Natural killer cell treated with Interleukin-12 subunit alpha and Interleukin-12 subunit beta and Interleukin-15 and Interleukin-18, amount 100 ng/mL, for 72 hours (primary cell): ENCODE data around the gene TMEM38B. TPM values are rescaled to one million over a fixed set of nuclear protein-coding genes. Genes with fewer than 3 reads are reported as not detected.
A peak's percentile ranks its signal among the peaks of the same experiment; 100 is the strongest.
"Not testable (repeated sequence)": the region's sequence is repeated elsewhere in the genome, so short reads cannot be mapped to it uniquely, and the experiment has no call there.

Experiments
- ATAC-seq, 2 donors: fragments of 150-1000 bp; cut with Tn5 transposase in 1 of 2; sonication (Bioruptor Pico), chemical (Tn5 transposase) in 1 of 2; 2 replicates each; pipeline ENCODE4 v1.10.0; 2021
- DNase-seq: peaks from one replicate; pipeline ENCODE4 v3.0.0; 2022; ENCODE audit warnings: low spot score
- H3K27ac Mint-ChIP-seq, 2 donors: 1 replicate in 1 of 2; 2 replicates in 1 of 2; pipeline ENCODE4 v1.8.0; 2022; ENCODE audit warnings: mixed read lengths in 2 of 2, mild to moderate bottlenecking in 1 of 2, moderate library complexity in 1 of 2
- H3K27me3 Mint-ChIP-seq, 2 donors: 1 replicate in 1 of 2; 2 replicates in 1 of 2; pipeline ENCODE4 v1.8.0; 2022; ENCODE audit warnings: mixed read lengths in 2 of 2
- H3K36me3 Mint-ChIP-seq: one replicate; pipeline ENCODE4 v1.8.0; 2022; ENCODE audit warnings: mixed read lengths
- H3K4me1 Mint-ChIP-seq, 2 donors: 1 replicate in 1 of 2; 2 replicates in 1 of 2; pipeline ENCODE4 v1.8.0; 2022; ENCODE audit warnings: low read depth in 2 of 2, mixed read lengths in 2 of 2, mild to moderate bottlenecking in 1 of 2
- H3K4me3 Mint-ChIP-seq: one replicate; pipeline ENCODE4 v1.8.0; 2022; ENCODE audit warnings: mixed read lengths
- H3K9me3 Mint-ChIP-seq: 2 replicates; pipeline ENCODE4 v1.8.0; 2022; ENCODE audit warnings: mixed read lengths
- total RNA-seq, 2 donors: library from RNA; stranded (reverse); gene quantifications; one replicate each; pipeline ENCODE4 v1.2.3, GENCODE V29; 2022

The TMEM38B gene
- total RNA-seq, 2 donors from 2014 or later = 13.7 TPM

GRCh38 chr9:105714020-105714331, 19.6 kb downstream of the TMEM38B start:
- ATAC-seq (peak; percentile 20 to 45), DNase-seq (no peak)
- Mint-ChIP-seq H3K4me1 (no peaks in the 10 kb centered on the region), H3K4me3 (no peak overlapping the region), H3K27me3 (no peaks in the 10 kb centered on the region), H3K36me3 (no peaks in the 10 kb centered on the region), H3K9me3 (no peaks in the 10 kb centered on the region), H3K27ac (no peak overlapping the region)

GRCh38 chr9:105716146-105716545, 21.8 kb downstream of the TMEM38B start:
- no peak for ATAC-seq
- Mint-ChIP-seq H3K4me3 (no peak overlapping the region), H3K27me3 (no peaks in the 10 kb centered on the region), H3K4me1 (no peaks in the 10 kb centered on the region), H3K27ac (no peak overlapping the region), H3K36me3 (no peaks in the 10 kb centered on the region), H3K9me3 (no peaks in the 10 kb centered on the region)
- DNase-seq = no peak

- no peaks in the 10 kb centered on the region for H3K27me3 Mint-ChIP-seq
- no peak overlapping the region for H3K27ac Mint-ChIP-seq
- ATAC-seq (no peak), DNase-seq (no peak)
- no peaks in the 10 kb centered on the region for H3K9me3 Mint-ChIP-seq
- H3K4me1 Mint-ChIP-seq = no peaks in the 10 kb centered on the region
- H3K4me3 Mint-ChIP-seq = no peak overlapping the region
- peaks cover 4% of the 10 kb centered on the region for H3K36me3 Mint-ChIP-seq
Measured at GRCh38 chr9:105722099-105722498, 27.8 kb downstream of the TMEM38B start.

GRCh38 chr9:105725370-105725769, 31.0 kb downstream of the TMEM38B start:
- H3K4me1 Mint-ChIP-seq = no peaks in the 10 kb centered on the region
- H3K4me3 Mint-ChIP-seq = no peak overlapping the region
- peaks cover 19% of the 10 kb centered on the region for H3K36me3 Mint-ChIP-seq
- no peak for DNase-seq
- no peak for ATAC-seq
- no peak overlapping the region for H3K27ac Mint-ChIP-seq
- no peaks in the 10 kb centered on the region for H3K27me3 Mint-ChIP-seq
- H3K9me3 Mint-ChIP-seq = no peaks in the 10 kb centered on the region

GRCh38 chr9:105728230-105728629, 33.9 kb downstream of the TMEM38B start:
- H3K4me3 Mint-ChIP-seq, H3K9me3 Mint-ChIP-seq, ATAC-seq, H3K27ac Mint-ChIP-seq, DNase-seq, H3K4me1 Mint-ChIP-seq, H3K27me3 Mint-ChIP-seq: not testable (repeated sequence)
- H3K36me3 Mint-ChIP-seq = peaks cover 36% of the 10 kb centered on the region

GRCh38 chr9:105731420-105731819, 37.1 kb downstream of the TMEM38B start:
- not testable (repeated sequence) for H3K27ac Mint-ChIP-seq, DNase-seq, H3K4me1 Mint-ChIP-seq, H3K4me3 Mint-ChIP-seq, H3K27me3 Mint-ChIP-seq, ATAC-seq
- Mint-ChIP-seq H3K9me3 (peaks cover 23% of the 10 kb centered on the region), H3K36me3 (peaks cover 66% of the 10 kb centered on the region)

- H3K9me3 Mint-ChIP-seq = peaks cover 25% of the 10 kb centered on the region
- no peak for ATAC-seq
- H3K27ac Mint-ChIP-seq = no peak overlapping the region
- peaks cover 0 to 8% of the 10 kb centered on the region in 2 donors for H3K4me1 Mint-ChIP-seq
- peaks cover 51% of the 10 kb centered on the region for H3K36me3 Mint-ChIP-seq
- no peak for DNase-seq
- no peak overlapping the region for H3K4me3 Mint-ChIP-seq
- H3K27me3 Mint-ChIP-seq = no peaks in the 10 kb centered on the region
Measured at GRCh38 chr9:105735366-105735765, 41.0 kb downstream of the TMEM38B start.

GRCh38 chr9:105737205-105737604, 42.9 kb downstream of the TMEM38B start:
- Mint-ChIP-seq H3K4me1 (peaks cover 0 to 8% of the 10 kb centered on the region in 2 donors), H3K27me3 (no peaks in the 10 kb centered on the region), H3K4me3 (no peak overlapping the region), H3K27ac (no peak overlapping the region), H3K36me3 (peaks cover 44% of the 10 kb centered on the region), H3K9me3 (peaks cover 22% of the 10 kb centered on the region)
- no peak for DNase-seq
- ATAC-seq = no peak

- Mint-ChIP-seq H3K27me3 (no peaks in the 10 kb centered on the region), H3K9me3 (no peaks in the 10 kb centered on the region), H3K36me3 (no peaks in the 10 kb centered on the region), H3K4me1 (no peaks in the 10 kb centered on the region), H3K27ac (no peak overlapping the region), H3K4me3 (no peak overlapping the region)
- ATAC-seq (no peak), DNase-seq (no peak)
Measured at GRCh38 chr9:105742088-105742487, 47.7 kb downstream of the TMEM38B start.

- H3K36me3 Mint-ChIP-seq = peaks cover 27% of the 10 kb centered on the region
- DNase-seq, H3K4me3 Mint-ChIP-seq, H3K4me1 Mint-ChIP-seq, H3K9me3 Mint-ChIP-seq, H3K27me3 Mint-ChIP-seq, H3K27ac Mint-ChIP-seq, ATAC-seq: not testable (repeated sequence)
Measured at GRCh38 chr9:105747325-105747724, 53.0 kb downstream of the TMEM38B start.

GRCh38 chr9:105751761-105752160, 57.4 kb downstream of the TMEM38B start:
- no peaks in the 10 kb centered on the region for H3K27me3 Mint-ChIP-seq
- ATAC-seq (no peak), DNase-seq (no peak)
- H3K4me1 Mint-ChIP-seq = no peaks in the 10 kb centered on the region
- H3K36me3 Mint-ChIP-seq = peaks cover 52% of the 10 kb centered on the region
- peaks cover 21% of the 10 kb centered on the region for H3K9me3 Mint-ChIP-seq
- no peak overlapping the region for H3K4me3 Mint-ChIP-seq
- no peak overlapping the region for H3K27ac Mint-ChIP-seq

- Mint-ChIP-seq H3K9me3 (peaks cover 23% of the 10 kb centered on the region), H3K27ac (no peak overlapping the region), H3K4me3 (no peak overlapping the region), H3K4me1 (peaks cover 4 to 10% of the 10 kb centered on the region in 2 donors), H3K27me3 (no peaks in the 10 kb centered on the region), H3K36me3 (peaks cover 43% of the 10 kb centered on the region)
- DNase-seq (no peak), ATAC-seq (no peak)
Measured at GRCh38 chr9:105757496-105758251, 63.3 kb downstream of the TMEM38B start.

GRCh38 chr9:105760053-105760452, 65.7 kb downstream of the TMEM38B start:
- Mint-ChIP-seq H3K4me3 (no peak overlapping the region), H3K36me3 (peaks cover 21% of the 10 kb centered on the region), H3K4me1 (peaks cover 4 to 10% of the 10 kb centered on the region in 2 donors), H3K27me3 (no peaks in the 10 kb centered on the region), H3K27ac (no peak overlapping the region), H3K9me3 (peaks cover 8% of the 10 kb centered on the region)
- no peak for DNase-seq
- ATAC-seq = no peak

GRCh38 chr9:105782561-105783494, 88.5 kb downstream of the TMEM38B start:
- H3K9me3 Mint-ChIP-seq = peaks cover 19% of the 10 kb centered on the region
- not testable (repeated sequence) for H3K27ac Mint-ChIP-seq, H3K4me3 Mint-ChIP-seq, H3K27me3 Mint-ChIP-seq, DNase-seq, ATAC-seq, H3K36me3 Mint-ChIP-seq, H3K4me1 Mint-ChIP-seq
